ENCODE measurements around the gene RNASE11. TPM values are rescaled to one million over a fixed set of nuclear protein-coding genes. Genes with fewer than 3 reads are reported as not detected.
A peak's percentile ranks its signal among the peaks of the same experiment; 100 is the strongest.

The RNASE11 gene
- total and polyA plus RNA-seq, 9 of the 15 experiments (the other 6 are each of a cell fraction or from before 2014, with no cell fraction given) = 0.16 to 0.29 (median 0.22) TPM; not detected in 6

- no peak for FAIRE-seq
These were observed 9.5 kb downstream of the RNASE11 start for GRCh38 chr14:20578325-20578724.

More at GRCh38 chr14:20578325-20578724, 9.5 kb downstream of the RNASE11 start:
- Histone ChIP-seq H3K79me2 (ENCODE audit: control insufficient read depth, insufficient read depth, low read length) (no peaks in the 10 kb centered on the region), H3K9me1 (ENCODE audit: control insufficient read depth, insufficient read depth, low read length) (no peaks in the 10 kb centered on the region), H3K27me3 (ENCODE audit: control insufficient read depth in 2 of 2, insufficient read depth in 2 of 2, low read length in 2 of 2) (no peaks in the 10 kb centered on the region), H3K4me2 (ENCODE audit: insufficient read depth, low read length) (no peak overlapping the region; the same call in 1 of the 2 replicates), H2AFZ (ENCODE audit: low read depth, low read length) (peak overlapping the region; percentile 98), H3K9ac (ENCODE audit: insufficient read depth in 1 of 2, low read depth in 2 of 2, low read length in 2 of 2) (no peak overlapping the region), H4K20me1 (replicated peaks; ENCODE audit: control insufficient read depth, insufficient read depth, low read length) (no peaks in the 10 kb centered on the region), H3K9me3 (replicated peaks; ENCODE audit: control insufficient read depth, insufficient read depth, low read depth, low read length) (no peaks in the 10 kb centered on the region), H3K27ac (ENCODE audit: extremely low read depth, low read depth, low read length) (no peak overlapping the region; the same call in 2 of the 3 replicates), H3K4me3 (no peak overlapping the region), H3K36me3 (ENCODE audit: control insufficient read depth, insufficient read depth, low read length) (no peaks in the 10 kb centered on the region), H3K4me1 (replicated peaks in 1 of 2; ENCODE audit: control insufficient read depth in 2 of 2, insufficient read depth in 2 of 2, low read length in 2 of 2) (peaks cover 8 to 21% of the 10 kb centered on the region in 2 experiments; a peak in 4 of 5 replicates)
- intact Hi-C loops (cut with micrococcal nuclease) (no loop called here), in situ Hi-C loops (cut with MboI) (no loop called here)
- TF ChIP-seq FOXA1 (IDR thresholded peaks at IDR 0.05; ENCODE audit: borderline replicate concordance) = no peak
- no peak for TF ChIP-seq FOXA3 (CRISPR knock-in tag; conservative IDR thresholded peaks at IDR 0.05 in 1 of 2, IDR thresholded peaks at IDR 0.05 in 1 of 2)
- TF ChIP-seq STAT5A (IDR thresholded peaks at IDR 0.05; ENCODE audit: borderline replicate concordance, low read length) = no peak
- TF ChIP-seq ZNF785 (CRISPR knock-in tag; IDR thresholded peaks at IDR 0.05) = no peak
- no peak for TF ChIP-seq ZBTB12 (CRISPR knock-in tag; IDR thresholded peaks at IDR 0.05)
- peak; percentile 39 for TF ChIP-seq ZFP36 (IDR thresholded peaks at IDR 0.05; ENCODE audit: low read depth, low read length, partially characterized antibody)
- TF ChIP-seq ATF3 (IDR thresholded peaks at IDR 0.05) = peak; percentile 59
- no peak for TF ChIP-seq ATF3 (CRISPR knock-in tag; conservative IDR thresholded peaks at IDR 0.05)
- TF ChIP-seq MCM5 (IDR thresholded peaks at IDR 0.05; ENCODE audit: low read depth) = no peak
- peak; percentile 15; the same call in 1 of the 2 replicates for TF ChIP-seq ATF7 (IDR thresholded peaks at IDR 0.05)
- no peak for TF ChIP-seq SMAD2 (IDR thresholded peaks at IDR 0.05; ENCODE audit: low read depth, low read length)
- peak; percentile 63 for TF ChIP-seq RBM25 (IDR thresholded peaks at IDR 0.05; ENCODE audit: low read depth, low read length, severe bottlenecking)
- peak; percentile 74; the same call in 1 of the 2 replicates for TF ChIP-seq BCOR (IDR thresholded peaks at IDR 0.05)
- peak; percentile 61 for TF ChIP-seq NFIC (IDR thresholded peaks at IDR 0.05)
- BruUV-seq (replicated peaks) = no TSS peak
- WGBS (ENCODE audit: insufficient coverage, low coverage, missing lambda C conversion rate) = 72% methylated on average over 3 of the region's 3 CpGs
- DNase-seq (ENCODE audit: extremely low read depth in 1 of 4, low spot score in 3 of 4) = no peak
- ChIA-PET POLR2A (interaction anchor here (1.0 kb wide), 1 partner anchor 9 kb away, joined by 3 read pairs; the partner anchor contains the start of gene RNASE11), CTCF (ENCODE audit: low intra/inter-chr PET ratio) (no interaction called here)
- ATAC-seq = peak; percentile 36; the same call in 2 of the 3 replicates

All from K562 (cell line).